CD4-positive, alpha-beta memory T cell (primary cell): ENCODE results near the gene MYO6. TPM values are rescaled to one million over a fixed set of nuclear protein-coding genes. Genes with fewer than 3 reads are reported as not detected.

ENCODE experiments used
- CTCF ChIA-PET: fragments of 350-600 bp; sonication (Branson Sonifier 250); formaldehyde crosslinking; loops from one replicate; lab custom pipeline; 2021; ENCODE audit warnings: inconsistent platforms; ENCODE audit not compliant: partially characterized antibody; lab: Charles Lee
- POLR2A ChIA-PET: fragments of 350-600 bp; sonication (Branson Sonifier 250); formaldehyde crosslinking; loops from one replicate; lab custom pipeline; 2021; ENCODE audit not compliant: partially characterized antibody; lab: Charles Lee
- DNase-seq, 5 donors: peaks; one replicate each; pipeline versions ENCODE4 v3.0.0 to v3.0.0-alpha.2; 2020 to 2022; ENCODE audit warnings: mixed read lengths in 1 of 5
- H3K27ac ChIP-seq: one replicate; pipeline ENCODE4 v1.7.0; 2013; ENCODE audit warnings: low read depth, low read length
- H3K27me3 ChIP-seq: 2 replicates; pipeline ENCODE4 v1.7.0; 2013; ENCODE audit warnings: mild to moderate bottlenecking, low read length, moderate library complexity; ENCODE audit not compliant: insufficient read depth
- H3K36me3 ChIP-seq: 2 replicates; pipeline ENCODE4 v1.7.0; 2013; ENCODE audit warnings: mild to moderate bottlenecking, low read length, moderate library complexity; ENCODE audit not compliant: insufficient read depth
- H3K4me1 ChIP-seq: 2 replicates; pipeline ENCODE4 v1.7.0; 2013; ENCODE audit warnings: mild to moderate bottlenecking, low read length, moderate library complexity; ENCODE audit not compliant: insufficient read depth
- H3K4me3 ChIP-seq, 2 donors: one replicate each; pipeline ENCODE4 v1.7.0; 2013; ENCODE audit warnings: low read length in 2 of 2, mild to moderate bottlenecking in 1 of 2
- H3K9me3 ChIP-seq, 2 donors: one replicate each; pipeline ENCODE4 v1.7.0; 2013; ENCODE audit warnings: low read length in 2 of 2, control low read depth in 1 of 2; ENCODE audit not compliant: control insufficient read depth in 1 of 2
- H3K27ac Mint-ChIP-seq, 7 donors: one replicate each; pipeline ENCODE4 v1.8.0; 2020 to 2021; ENCODE audit warnings: mixed read lengths in 7 of 7, mild to moderate bottlenecking in 6 of 7, inconsistent platforms in 3 of 7, moderate library complexity in 3 of 7
- H3K27me3 Mint-ChIP-seq, 2 donors: one replicate each; pipeline ENCODE4 v1.8.0; 2020 to 2021; ENCODE audit warnings: mixed read lengths in 2 of 2
- H3K36me3 Mint-ChIP-seq, 2 donors: one replicate each; pipeline ENCODE4 v1.8.0; 2020 to 2021; ENCODE audit warnings: mixed read lengths in 2 of 2, inconsistent platforms in 1 of 2, mild to moderate bottlenecking in 1 of 2
- H3K4me1 Mint-ChIP-seq, 4 donors: one replicate each; pipeline ENCODE4 v1.8.0; 2020 to 2021; ENCODE audit warnings: mixed read lengths in 4 of 4, mild to moderate bottlenecking in 1 of 4
- H3K4me3 Mint-ChIP-seq, 8 donors: one replicate each; pipeline ENCODE4 v1.8.0; 2020 to 2021; ENCODE audit warnings: mixed read lengths in 8 of 8, mild to moderate bottlenecking in 7 of 8, moderate library complexity in 6 of 8, inconsistent platforms in 3 of 8
- H3K9me3 Mint-ChIP-seq, 8 donors: one replicate each; pipeline ENCODE4 v1.8.0; 2020 to 2021; ENCODE audit warnings: mixed read lengths in 8 of 8, mild to moderate bottlenecking in 5 of 8, inconsistent platforms in 3 of 8, moderate library complexity in 1 of 8
- intact Hi-C: fragments of 100-400 bp; cut with micrococcal nuclease; formaldehyde crosslinking; loops from one replicate; pipeline ENCODE4 v1.15.1; 2023
- polyA plus RNA-seq, 2 donors: library from polyadenylated mRNA; unstranded; fragments of 300-500 nt; fragmentation: Illumina TruSeq; gene quantifications; one replicate each; pipeline ENCODE4 v1.2.3, GENCODE V29; 2021
- total RNA-seq, 2 experiments: library from RNA; stranded (reverse); gene quantifications; one replicate each; pipeline ENCODE4 v1.2.3, GENCODE V29; 2021

MYO6 gene
- total and polyA plus RNA-seq, 4 experiments from 2014 or later = 3.3 to 5.7 (median 4.3) TPM

- no peaks in the 10 kb centered on the region for H3K4me1 Mint-ChIP-seq
- intact Hi-C loops = no loop called here
Observed at GRCh38 chr6:75819776-75820487, 70.9 kb downstream of the MYO6 start.

GRCh38 chr6:75824160-75824559 is 75.1 kb downstream of the MYO6 start:
- Histone ChIP-seq H3K4me1 (no peaks in the 10 kb centered on the region), H3K9me3 (no peaks in the 10 kb centered on the region), H3K27ac (no peak overlapping the region), H3K36me3 (no peaks in the 10 kb centered on the region), H3K27me3 (no peaks in the 10 kb centered on the region), H3K4me3 (no peak overlapping the region)
- no peaks in the 10 kb centered on the region for H3K4me1 Mint-ChIP-seq
- H3K27me3 Mint-ChIP-seq = no peaks in the 10 kb centered on the region
- ChIA-PET POLR2A (no interaction called here), CTCF (no interaction called here)
- no peak overlapping the region for H3K4me3 Mint-ChIP-seq
- intact Hi-C loops = no loop called here
- no peak for DNase-seq
- H3K27ac Mint-ChIP-seq = no peak overlapping the region
- H3K36me3 Mint-ChIP-seq = peaks cover 2 to 7% of the 10 kb centered on the region in 2 donors
- H3K9me3 Mint-ChIP-seq = no peaks in the 10 kb centered on the region

More at GRCh38 chr6:75819776-75820487, 70.9 kb downstream of the MYO6 start:
- no peaks in the 10 kb centered on the region for H3K9me3 ChIP-seq
- no peak for DNase-seq
- ChIA-PET POLR2A (no interaction called here), CTCF (interaction anchor here (1.1 to 2.1 kb wide), 3 partner anchors 8 to 73 kb away, joined by 3 to 5 read pairs (median 3); no protein-coding TSS in a partner anchor)
- Mint-ChIP-seq H3K27me3 (no peaks in the 10 kb centered on the region), H3K9me3 (no peaks in the 10 kb centered on the region), H3K36me3 (peaks cover 2 to 7% of the 10 kb centered on the region in 2 donors), H3K4me3 (no peak overlapping the region), H3K27ac (no peak overlapping the region)
- H3K4me3 ChIP-seq = no peak overlapping the region
- H3K4me1 ChIP-seq = no peaks in the 10 kb centered on the region
- H3K36me3 ChIP-seq = no peaks in the 10 kb centered on the region
- H3K27me3 ChIP-seq = no peaks in the 10 kb centered on the region
- H3K27ac ChIP-seq = no peak overlapping the region

DNA sequence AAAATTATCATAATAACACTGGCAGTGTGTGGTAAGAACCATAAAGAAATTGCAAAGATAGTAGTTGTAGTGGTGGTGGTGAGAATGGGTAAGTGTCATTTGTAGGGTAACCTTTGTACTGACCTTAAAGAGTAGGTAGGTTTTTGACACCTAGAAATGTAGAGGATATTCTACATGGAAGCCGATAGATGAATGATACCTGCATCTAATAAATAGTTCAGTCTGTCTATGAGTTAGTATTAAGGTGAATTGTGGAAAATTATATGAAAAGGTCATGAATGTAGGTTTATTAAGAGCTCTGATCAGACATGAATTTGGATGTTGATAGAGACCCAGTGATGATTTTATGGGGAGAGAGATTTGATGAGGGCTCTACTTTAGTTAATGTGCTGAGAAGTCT is 78.1 kb downstream of the MYO6 start:
- Histone ChIP-seq H3K27me3 (no peaks in the 10 kb centered on the region), H3K4me1 (no peaks in the 10 kb centered on the region), H3K27ac (no peak overlapping the region), H3K9me3 (no peaks in the 10 kb centered on the region), H3K4me3 (no peak overlapping the region), H3K36me3 (no peaks in the 10 kb centered on the region)
- no peak overlapping the region for H3K4me3 Mint-ChIP-seq
- DNase-seq = no peak
- CTCF ChIA-PET = no interaction called here
- H3K4me1 Mint-ChIP-seq = peaks cover 0 to 4% (median 2%) of the 10 kb centered on the region in 4 donors
- H3K9me3 Mint-ChIP-seq = peaks cover 0 to 3% (median 0%) of the 10 kb centered on the region in 8 donors
- intact Hi-C loops = no loop called here
- POLR2A ChIA-PET = no interaction called here
- H3K27ac Mint-ChIP-seq = no peak overlapping the region
- H3K36me3 Mint-ChIP-seq = peaks cover 2 to 7% of the 10 kb centered on the region in 2 donors
- H3K27me3 Mint-ChIP-seq = no peaks in the 10 kb centered on the region

GRCh38 chr6:75830959-75831885 is 82.2 kb downstream of the MYO6 start:
- H3K27ac ChIP-seq = no peak overlapping the region
- H3K27me3 ChIP-seq = no peaks in the 10 kb centered on the region
- Mint-ChIP-seq H3K36me3 (peaks cover 6 to 9% of the 10 kb centered on the region in 2 donors), H3K27ac (no peak overlapping the region), H3K4me1 (peaks cover 0 to 4% (median 2%) of the 10 kb centered on the region in 4 donors), H3K4me3 (no peak overlapping the region), H3K27me3 (no peaks in the 10 kb centered on the region), H3K9me3 (peaks cover 0 to 5% (median 0%) of the 10 kb centered on the region in 8 donors)
- H3K4me3 ChIP-seq = no peak overlapping the region
- intact Hi-C loops = no loop called here
- ChIA-PET POLR2A (no interaction called here), CTCF (interaction anchor here (1.0 to 1.3 kb wide), 2 partner anchors 11 to 61 kb away, joined by 3 read pairs; no protein-coding TSS in a partner anchor)
- no peaks in the 10 kb centered on the region for H3K36me3 ChIP-seq
- no peaks in the 10 kb centered on the region for H3K9me3 ChIP-seq
- no peaks in the 10 kb centered on the region for H3K4me1 ChIP-seq
- DNase-seq = no peak

DNA sequence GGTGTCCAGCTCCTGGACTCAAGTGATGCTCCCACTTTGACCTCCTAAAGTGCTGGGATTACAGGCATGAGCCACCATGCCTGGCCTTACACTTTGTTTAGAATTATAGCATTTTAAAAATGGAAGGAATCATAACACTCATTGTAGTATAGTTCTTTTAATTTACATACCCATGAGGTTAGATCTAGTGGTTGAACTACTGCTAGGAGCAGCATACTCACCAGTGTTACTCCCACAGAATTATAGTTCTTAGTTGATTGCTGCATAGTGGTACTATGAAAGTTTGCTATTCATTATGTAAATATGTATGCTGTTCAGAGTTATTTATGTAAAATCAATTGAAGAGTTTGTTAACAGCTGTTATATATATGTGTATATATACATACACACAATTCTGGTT is 85.4 kb downstream of the MYO6 start:
- intact Hi-C loops = no loop called here
- H3K4me1 ChIP-seq = no peaks in the 10 kb centered on the region
- Mint-ChIP-seq H3K27me3 (no peaks in the 10 kb centered on the region), H3K4me3 (no peak overlapping the region), H3K36me3 (peaks cover 6 to 16% of the 10 kb centered on the region in 2 donors), H3K27ac (no peak overlapping the region), H3K9me3 (peaks cover 0 to 5% (median 0%) of the 10 kb centered on the region in 8 donors), H3K4me1 (peaks cover 0 to 4% (median 2%) of the 10 kb centered on the region in 4 donors)
- POLR2A ChIA-PET = no interaction called here
- no peak overlapping the region for H3K27ac ChIP-seq
- H3K4me3 ChIP-seq = no peak overlapping the region
- no peaks in the 10 kb centered on the region for H3K36me3 ChIP-seq
- no peak for DNase-seq
- CTCF ChIA-PET = no interaction called here
- no peaks in the 10 kb centered on the region for H3K9me3 ChIP-seq
- H3K27me3 ChIP-seq = no peaks in the 10 kb centered on the region

- POLR2A ChIA-PET = no interaction called here
- CTCF ChIA-PET = interaction anchor here (0.6 kb wide), 1 partner anchor 33 kb away, joined by 3 read pairs; no protein-coding TSS in a partner anchor
Observed at GRCh38 chr6:75842191-75842590, 93.2 kb downstream of the MYO6 start.

DNA sequence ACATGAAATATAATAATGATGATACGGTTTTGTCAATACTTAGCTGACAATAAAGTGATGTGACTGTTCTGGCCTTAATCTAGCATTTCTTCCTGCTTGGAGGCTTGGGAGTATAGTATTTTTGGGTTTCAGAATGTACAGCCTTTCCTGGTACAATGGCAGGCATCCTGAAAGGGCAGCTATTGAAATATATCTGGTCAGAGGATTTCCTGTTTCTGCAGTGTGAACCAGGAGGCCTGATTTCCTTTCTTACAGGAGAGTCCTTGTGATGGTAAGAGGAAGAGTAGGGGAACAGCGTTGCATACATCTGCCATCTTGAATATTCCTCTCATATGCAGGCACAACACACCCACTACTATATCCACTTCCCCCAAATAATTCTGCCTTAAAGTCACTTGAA is 93.7 kb downstream of the MYO6 start:
- H3K27me3 Mint-ChIP-seq = no peaks in the 10 kb centered on the region
- no peaks in the 10 kb centered on the region for H3K9me3 Mint-ChIP-seq
- peaks cover 2 to 13% of the 10 kb centered on the region in 2 donors for H3K36me3 Mint-ChIP-seq
- no peak for DNase-seq
- ChIA-PET CTCF (no interaction called here), POLR2A (no interaction called here)
- Histone ChIP-seq H3K27me3 (no peaks in the 10 kb centered on the region), H3K4me1 (no peaks in the 10 kb centered on the region), H3K27ac (no peak overlapping the region), H3K9me3 (no peaks in the 10 kb centered on the region), H3K4me3 (no peak overlapping the region), H3K36me3 (no peaks in the 10 kb centered on the region)
- intact Hi-C loops = no loop called here
- H3K4me3 Mint-ChIP-seq = no peak overlapping the region
- H3K4me1 Mint-ChIP-seq = no peaks in the 10 kb centered on the region
- H3K27ac Mint-ChIP-seq = no peak overlapping the region

More at GRCh38 chr6:75842191-75842590, 93.2 kb downstream of the MYO6 start:
- Histone ChIP-seq H3K27ac (no peak overlapping the region), H3K27me3 (no peaks in the 10 kb centered on the region), H3K36me3 (no peaks in the 10 kb centered on the region), H3K4me3 (no peak overlapping the region), H3K4me1 (no peaks in the 10 kb centered on the region), H3K9me3 (no peaks in the 10 kb centered on the region)
- Mint-ChIP-seq H3K4me1 (no peaks in the 10 kb centered on the region), H3K4me3 (no peak overlapping the region), H3K36me3 (peaks cover 2 to 13% of the 10 kb centered on the region in 2 donors), H3K9me3 (no peaks in the 10 kb centered on the region), H3K27me3 (no peaks in the 10 kb centered on the region), H3K27ac (no peak overlapping the region)
- intact Hi-C loops = no loop called here
- no peak for DNase-seq
